RWPE1 (cell line): Measurements from ENCODE around the gene EFNA2.

ENCODE experiments used
- CTCF ChIA-PET: fragments of 350-600 bp; sonication (Branson Sonifier 250); formaldehyde crosslinking; extraction: SDS; loops from one replicate; lab custom pipeline; 2021; lab: Yijun Ruan, JAX
- POLR2A ChIA-PET: fragments of 400-600 bp; formaldehyde crosslinking; extraction: SDS; loops from one replicate; lab custom pipeline; 2020; ENCODE audit warnings: antibody characterized with exemption; ENCODE audit not compliant: low non-redundant PET; lab: Yijun Ruan, JAX
- DNase-seq: peaks from one replicate; pipeline ENCODE4 v3.0.0; 2012; ENCODE audit warnings: low spot score
- H3K27ac ChIP-seq: fragments of 450-650 bp; 2 replicates; pipeline ENCODE4 v1.5.1; 2017
- TF ChIP-seq, protein P1 (sequence below): fragments of 450-650 bp; conservative IDR thresholded peaks from 2 replicates; pipeline ENCODE4 v1.5.1; 2017; ENCODE audit warnings: low read depth, mild to moderate bottlenecking

EFNA2 gene

DNA sequence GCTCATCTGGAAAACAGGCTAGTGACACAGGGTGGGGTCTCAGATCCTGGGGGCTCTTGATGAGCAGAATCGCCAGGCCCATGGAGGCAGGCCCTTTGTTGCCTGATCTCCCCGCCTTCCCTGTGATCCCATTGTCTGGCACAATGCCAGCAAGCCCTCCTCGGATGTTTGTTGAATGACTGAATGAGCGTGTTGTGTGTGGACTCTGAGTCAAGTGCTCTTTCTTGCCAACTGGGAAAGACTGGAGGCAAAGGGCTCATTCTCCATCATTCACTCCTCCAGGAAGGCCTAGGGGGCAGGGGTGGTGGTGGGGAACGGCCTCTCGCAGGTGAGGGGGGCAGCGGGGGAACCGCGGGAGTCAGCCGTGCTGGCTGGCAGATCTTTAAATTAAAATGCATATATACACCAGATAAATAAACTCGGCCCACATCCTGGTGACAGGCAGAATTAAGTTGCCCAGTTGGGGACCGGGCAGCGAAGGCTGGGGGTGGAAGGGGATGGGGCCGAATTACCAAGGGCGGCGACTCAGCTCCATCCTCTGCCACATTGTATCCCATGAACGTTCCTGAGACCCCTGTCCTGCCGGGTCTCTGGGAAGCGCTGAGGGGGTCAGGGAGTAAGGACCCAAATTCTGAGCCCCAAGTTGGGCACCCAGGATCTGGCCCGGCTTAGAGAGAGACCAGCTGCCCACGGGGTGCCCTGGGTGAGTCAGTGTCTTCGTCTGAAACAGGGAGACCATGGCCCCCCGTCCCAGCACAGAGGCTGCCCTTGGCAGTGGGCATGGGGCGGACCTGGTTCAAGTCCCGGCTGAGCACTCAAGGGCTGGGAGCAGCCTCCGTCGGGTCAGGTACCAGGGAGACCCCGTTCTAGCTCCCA, 24.5 kb downstream of the EFNA2 start:
- DNase-seq, result no peak
- ChIA-PET CTCF (interaction anchor here (1.4 kb wide), 1 partner anchor 31 kb away, joined by 3 read pairs; no protein-coding TSS in a partner anchor), POLR2A (no interaction called here)
- TF ChIP-seq, protein P1, sequence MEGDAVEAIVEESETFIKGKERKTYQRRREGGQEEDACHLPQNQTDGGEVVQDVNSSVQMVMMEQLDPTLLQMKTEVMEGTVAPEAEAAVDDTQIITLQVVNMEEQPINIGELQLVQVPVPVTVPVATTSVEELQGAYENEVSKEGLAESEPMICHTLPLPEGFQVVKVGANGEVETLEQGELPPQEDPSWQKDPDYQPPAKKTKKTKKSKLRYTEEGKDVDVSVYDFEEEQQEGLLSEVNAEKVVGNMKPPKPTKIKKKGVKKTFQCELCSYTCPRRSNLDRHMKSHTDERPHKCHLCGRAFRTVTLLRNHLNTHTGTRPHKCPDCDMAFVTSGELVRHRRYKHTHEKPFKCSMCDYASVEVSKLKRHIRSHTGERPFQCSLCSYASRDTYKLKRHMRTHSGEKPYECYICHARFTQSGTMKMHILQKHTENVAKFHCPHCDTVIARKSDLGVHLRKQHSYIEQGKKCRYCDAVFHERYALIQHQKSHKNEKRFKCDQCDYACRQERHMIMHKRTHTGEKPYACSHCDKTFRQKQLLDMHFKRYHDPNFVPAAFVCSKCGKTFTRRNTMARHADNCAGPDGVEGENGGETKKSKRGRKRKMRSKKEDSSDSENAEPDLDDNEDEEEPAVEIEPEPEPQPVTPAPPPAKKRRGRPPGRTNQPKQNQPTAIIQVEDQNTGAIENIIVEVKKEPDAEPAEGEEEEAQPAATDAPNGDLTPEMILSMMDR, result no peak
- no peak overlapping the region for H3K27ac ChIP-seq

DNA sequence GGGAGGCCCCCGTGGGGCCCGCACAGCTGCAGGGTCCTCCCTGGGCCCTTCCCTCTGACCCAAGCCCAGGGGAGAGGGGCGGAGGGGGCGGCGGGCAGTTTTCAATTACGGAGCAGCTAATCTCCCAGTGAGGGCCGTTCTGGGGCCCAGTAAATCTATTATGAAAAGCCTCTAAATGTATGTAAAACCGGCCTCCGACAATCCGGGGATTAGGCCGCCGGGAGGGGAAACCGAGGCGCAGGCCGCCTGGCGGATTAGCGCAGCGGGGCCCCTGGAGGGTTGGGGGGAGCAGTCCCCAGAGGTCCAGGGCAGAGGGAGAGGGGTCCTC, 25.1 kb downstream of the EFNA2 start:
- no peak overlapping the region for H3K27ac ChIP-seq
- TF ChIP-seq, protein P1, result no peak
- ChIA-PET CTCF (interaction anchor here (1.4 kb wide), 1 partner anchor 31 kb away, joined by 3 read pairs; no protein-coding TSS in a partner anchor), POLR2A (no interaction called here)
- DNase-seq, result no peak

DNA sequence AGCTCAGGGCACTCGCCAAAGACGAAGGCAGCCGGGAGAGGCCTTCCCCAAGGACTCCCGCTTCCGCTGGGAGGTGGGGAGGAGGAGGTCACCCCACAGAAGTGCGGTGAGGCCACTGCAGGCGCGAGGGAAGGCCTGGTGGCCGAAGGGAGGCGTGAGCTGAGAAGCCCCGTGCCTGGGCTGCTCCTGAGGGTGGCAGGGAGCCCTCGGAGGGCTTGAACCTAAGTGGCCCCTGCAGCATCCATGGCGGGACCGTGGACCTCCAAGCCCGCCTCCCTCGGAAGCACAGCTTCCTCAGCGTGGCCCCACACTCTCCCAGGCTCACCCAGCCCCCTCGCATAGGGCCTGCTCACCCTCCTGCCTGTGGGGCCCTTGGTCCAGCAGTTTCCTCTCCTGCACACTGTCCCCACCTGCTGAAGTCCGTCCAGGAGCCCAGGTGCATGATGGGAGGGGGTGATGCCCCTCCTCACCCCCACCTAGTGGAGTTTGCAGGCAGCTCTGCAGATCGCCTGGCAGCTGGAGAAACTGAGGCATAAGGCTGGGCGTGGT, 25.9 kb downstream of the EFNA2 start:
- H3K27ac ChIP-seq, result peak overlapping the region; percentile 92
- ChIA-PET CTCF (interaction anchor here (0.5 to 1.4 kb wide), 2 partner anchors 31 to 32 kb away, joined by 3 read pairs; no protein-coding TSS in a partner anchor), POLR2A (no interaction called here)
- TF ChIP-seq, protein P1, result no peak
- no peak for DNase-seq

DNA sequence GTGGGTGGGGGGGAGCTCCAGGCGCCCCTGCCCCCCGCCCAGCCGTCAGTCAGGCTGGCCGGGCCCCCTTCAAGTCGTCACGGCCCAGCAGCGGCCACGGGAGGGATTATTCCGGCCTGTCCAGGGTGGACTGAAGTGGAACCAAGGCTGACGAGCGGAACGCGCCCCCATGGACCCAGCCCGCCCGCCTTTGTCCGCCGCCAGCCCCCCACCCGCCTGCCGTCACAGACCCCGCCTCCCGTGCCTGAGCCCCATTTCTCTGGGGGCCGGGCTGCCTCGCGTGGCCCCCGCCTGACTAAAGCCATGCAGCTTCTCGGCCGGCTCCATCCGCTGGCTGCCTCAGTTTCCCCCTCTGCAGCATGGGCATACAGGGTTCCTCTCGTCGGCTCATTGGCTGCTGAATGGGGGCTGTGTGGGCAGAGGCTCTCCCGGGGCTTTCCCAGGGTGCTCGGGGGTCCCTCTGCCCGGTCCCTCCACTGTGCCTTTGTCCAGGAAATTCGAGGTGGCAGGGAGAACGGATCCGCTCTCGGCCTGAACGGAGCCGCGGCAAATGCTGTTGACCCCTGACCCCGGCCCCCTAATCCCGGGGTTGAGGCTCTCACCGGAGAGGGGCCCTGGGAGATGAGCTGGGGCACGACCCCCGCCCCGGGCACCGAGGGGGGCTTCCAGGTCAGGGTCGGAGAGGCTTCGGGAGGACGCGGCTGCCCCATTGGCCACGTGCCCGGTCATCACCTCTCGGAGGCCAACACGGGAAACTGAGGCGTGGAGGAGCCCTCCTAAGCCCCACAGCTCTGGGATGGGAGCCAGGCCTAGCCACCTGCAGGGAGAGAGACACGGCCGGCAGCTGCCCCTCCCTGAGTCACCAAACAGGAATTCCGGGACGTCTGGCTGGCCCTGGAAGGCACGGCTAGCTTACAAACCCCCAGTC, 27.4 kb downstream of the EFNA2 start:
- TF ChIP-seq, protein P1, result no peak
- POLR2A ChIA-PET, result no interaction called here
- peak; percentile 93 for DNase-seq
- peak overlapping the region; percentile 92 for H3K27ac ChIP-seq
- CTCF ChIA-PET, result interaction anchor here (0.7 kb wide), 1 partner anchor 153 kb away, joined by 3 read pairs; no protein-coding TSS in a partner anchor

DNA sequence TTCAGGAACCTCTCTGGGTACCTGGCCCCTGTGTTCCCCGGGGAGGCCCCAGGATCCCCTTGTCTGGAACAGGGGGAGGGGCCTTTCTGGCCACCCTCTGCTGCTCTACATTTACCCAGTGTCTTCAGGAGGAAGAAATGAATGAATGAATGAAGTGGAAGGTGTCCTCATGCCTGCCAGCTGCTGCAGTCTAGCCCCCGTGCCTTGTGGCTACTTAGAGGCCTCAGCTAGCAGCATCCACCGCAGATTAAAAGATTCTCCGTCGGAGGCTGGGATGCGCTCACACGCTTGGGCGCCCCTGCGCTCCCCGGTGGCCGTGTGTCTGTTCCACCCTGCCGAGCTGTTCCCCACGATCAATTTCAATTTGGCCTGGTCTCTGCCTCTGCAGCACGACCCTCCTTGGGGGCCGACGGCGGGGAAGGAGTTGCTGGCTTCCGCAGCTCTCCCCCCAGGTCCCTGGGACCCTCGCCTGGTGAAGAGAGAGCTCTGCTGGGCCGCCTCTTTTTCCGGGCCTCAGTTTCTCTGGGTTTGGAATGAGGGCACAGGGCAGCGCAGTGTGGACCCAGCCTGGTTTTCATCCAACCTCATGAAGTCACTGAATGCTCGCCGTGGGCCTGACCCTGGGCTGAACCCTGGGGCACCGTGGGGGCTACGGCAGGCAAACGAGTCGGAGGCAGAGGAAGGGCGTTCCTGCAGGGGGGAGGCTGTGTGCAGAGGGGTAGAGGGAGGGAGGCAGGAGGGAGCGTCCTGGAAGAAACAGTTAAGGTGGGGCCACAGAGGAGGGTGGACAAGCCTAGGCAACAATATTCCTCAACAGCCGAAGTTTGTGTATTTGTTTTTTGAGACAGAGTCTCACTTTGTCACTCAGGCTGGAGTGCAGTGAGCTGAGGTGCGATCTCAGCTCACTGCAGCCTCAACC, 28.3 kb downstream of the EFNA2 start:
- CTCF ChIA-PET, result interaction anchor here (0.6 to 0.8 kb wide), 3 partner anchors 54 to 152 kb away, joined by 3 to 5 read pairs (median 3); no protein-coding TSS in a partner anchor
- no peak for DNase-seq
- TF ChIP-seq, protein P1, result no peak
- POLR2A ChIA-PET, result no interaction called here
- H3K27ac ChIP-seq, result peak overlapping the region; percentile 92
